HepG2 (cell line): ENCODE data around the gene IPO5. TPM values are rescaled to one million over a fixed set of nuclear protein-coding genes. Genes with fewer than 3 reads are reported as not detected.

Source experiments
- ATAC-seq: fragments of 200-7000 bp; cut with Tn5 transposase; 3 replicates; pipeline ENCODE4 v1.9.1; 2020; ENCODE audit warnings: mild to moderate bottlenecking, moderate library complexity
- BruUV-seq: library from RNA; stranded (reverse); fragments of 400-500 nt; replicated peaks from 2 replicates; lab custom pipeline; 2021; lab: Mats Ljungman, UMichigan
- CTCF ChIA-PET: fragments of 300-600 bp; formaldehyde crosslinking; extraction: SDS; loops from one replicate; lab custom pipeline; 2021; ENCODE audit warnings: low total read pairs, inconsistent platforms, low intra/inter-chr PET ratio; lab: Yijun Ruan, JAX
- POLR2A ChIA-PET: fragments of 350-600 bp; sonication (Branson Sonifier 250); formaldehyde crosslinking; loops from one replicate; lab custom pipeline; 2020; ENCODE audit warnings: antibody characterized with exemption, inconsistent platforms; lab: Yijun Ruan, JAX
- DNase-seq: peaks from one replicate; pipeline ENCODE4 v3.0.0-alpha.2; 2015; ENCODE audit warnings: low spot score
- FAIRE-seq: peaks from 3 replicates; lab custom pipeline; 2011; peaks lifted over from hg19 to GRCh38; lab: Jason Lieb, UNC
- H2AFZ ChIP-seq: one replicate; pipeline ENCODE4 v1.6.1; 2011; ENCODE audit warnings: low read length, inconsistent platforms
- H3K27ac ChIP-seq: fragments of 300-600 bp; 3 replicates; pipeline ENCODE4 v1.8.0; 2011; ENCODE audit warnings: mixed run types, mild to moderate bottlenecking, mixed read lengths, low read length, inconsistent platforms; ENCODE audit not compliant: insufficient read depth; ENCODE audit errors: extremely low read length
- H3K27me3 ChIP-seq, 2 experiments: fragments of 200-600 bp in 1 of 2; 2 replicates in 1 of 2; 3 replicates in 1 of 2; pipeline versions ENCODE4 v1.6.0 to v1.8.0; 2011; ENCODE audit warnings: low read length in 2 of 2, mild to moderate bottlenecking in 2 of 2, moderate library complexity in 2 of 2, inconsistent platforms in 1 of 2; ENCODE audit not compliant: insufficient read depth in 2 of 2, control insufficient read depth in 1 of 2
- H3K36me3 ChIP-seq, 2 experiments: fragments of 200-600 bp in 1 of 2; replicated peaks in 1 of 2; 2 replicates in 1 of 2; 3 replicates in 1 of 2; pipeline versions ENCODE4 v1.5.1 to v1.8.0; 2011; ENCODE audit warnings: low read length in 2 of 2, inconsistent platforms in 1 of 2; ENCODE audit not compliant: insufficient read depth in 2 of 2, control insufficient read depth in 1 of 2
- H3K4me1 ChIP-seq: 2 replicates; pipeline ENCODE4 v1.5.1; 2012; ENCODE audit warnings: low read length, inconsistent platforms; ENCODE audit not compliant: insufficient read depth
- H3K4me2 ChIP-seq: 2 replicates; pipeline ENCODE4 v1.6.0; 2011; ENCODE audit warnings: low read depth, low read length, inconsistent platforms
- H3K4me3 ChIP-seq, 3 experiments: fragments of 200-600 bp in 1 of 3; sonication (generic), shearing (Covaris generic) in 1 of 3; replicated peaks in 1 of 3; 2 replicates each; pipeline ENCODE4 v1.5.1; 2011 to 2016; ENCODE audit warnings: low read length in 3 of 3, inconsistent platforms in 2 of 3, low read depth in 2 of 3, mild to moderate bottlenecking in 2 of 3, control low read depth in 1 of 3, mixed read lengths in 1 of 3; ENCODE audit not compliant: insufficient read depth in 1 of 3
- H3K79me2 ChIP-seq: one replicate; pipeline ENCODE4 v1.6.1; 2011; ENCODE audit warnings: low read length, inconsistent platforms; ENCODE audit not compliant: insufficient read depth
- H3K9ac ChIP-seq: 2 replicates; pipeline ENCODE4 v1.6.0; 2011; ENCODE audit warnings: mild to moderate bottlenecking, low read depth, low read length, inconsistent platforms; ENCODE audit not compliant: insufficient read depth
- H3K9me3 ChIP-seq: 2 replicates; pipeline ENCODE4 v1.5.1; 2012; ENCODE audit warnings: mild to moderate bottlenecking, low read length
- H4K20me1 ChIP-seq: 2 replicates; pipeline ENCODE4 v1.6.0; 2011; ENCODE audit warnings: inconsistent platforms, mild to moderate bottlenecking, low read length, moderate library complexity; ENCODE audit not compliant: insufficient read depth
- ATF4 ChIP-seq, 2 experiments: fragments of 450-650 bp in 1 of 2; sonication (generic) in 1 of 2; formaldehyde crosslinking; IDR thresholded peaks; 2 replicates each; pipeline versions ENCODE4 v1.5.0 to v1.8.0; 2020 to 2022; ENCODE audit warnings: mild to moderate bottlenecking in 1 of 2, missing genetic modification reagents in 1 of 2
- DZIP1 ChIP-seq: sonication (generic); formaldehyde crosslinking; IDR thresholded peaks from 2 replicates; pipeline ENCODE4 v1.5.0; 2020; ENCODE audit warnings: mild to moderate bottlenecking, missing genetic modification reagents
- GLMP ChIP-seq: sonication (generic); formaldehyde crosslinking; IDR thresholded peaks from 2 replicates; pipeline ENCODE4 v1.9.0; 2021; ENCODE audit warnings: missing genetic modification reagents, mild to moderate bottlenecking, borderline replicate concordance
- HDAC1 ChIP-seq: sonication (generic); formaldehyde crosslinking; IDR thresholded peaks from 2 replicates; pipeline ENCODE4 v1.5.1; 2020; ENCODE audit warnings: mild to moderate bottlenecking, missing genetic modification reagents
- MEIS1 ChIP-seq: sonication (generic); formaldehyde crosslinking; IDR thresholded peaks from 2 replicates; pipeline ENCODE4 v1.9.0; 2021; ENCODE audit warnings: mild to moderate bottlenecking, missing genetic modification reagents, moderate library complexity, borderline replicate concordance
- POLR2AphosphoS5 ChIP-seq: IDR thresholded peaks from 2 replicates; pipeline ENCODE4 v1.6.1; 2012; ENCODE audit warnings: low read depth, low read length
- PTBP1 ChIP-seq: fragments of 200-400 bp; formaldehyde crosslinking; IDR thresholded peaks from 2 replicates; pipeline ENCODE4 v1.6.1; 2018; ENCODE audit warnings: low read length, low read depth; ENCODE audit not compliant: poor library complexity, severe bottlenecking
- RAD51 ChIP-seq: fragments of 450-650 bp; IDR thresholded peaks from 2 replicates; pipeline ENCODE4 v1.6.1; 2016; ENCODE audit warnings: borderline replicate concordance
- SPEN ChIP-seq: sonication (generic); formaldehyde crosslinking; IDR thresholded peaks from 2 replicates; pipeline ENCODE4 v1.5.1; 2020; ENCODE audit warnings: low read depth, mild to moderate bottlenecking, missing genetic modification reagents
- TMF1 ChIP-seq: sonication (generic); formaldehyde crosslinking; IDR thresholded peaks from 2 replicates; pipeline ENCODE4 v1.8.1; 2022; ENCODE audit warnings: low read depth, missing genetic modification reagents
- ZNF674 ChIP-seq: sonication (generic); formaldehyde crosslinking; IDR thresholded peaks from 2 replicates; pipeline ENCODE4 v1.5.0; 2020; ENCODE audit warnings: low read depth, mild to moderate bottlenecking, missing genetic modification reagents
- ZNF768 ChIP-seq: sonication (generic); formaldehyde crosslinking; IDR thresholded peaks from 2 replicates; pipeline ENCODE4 v1.4.0; 2020; ENCODE audit warnings: missing genetic modification reagents
- ZSCAN20 ChIP-seq: sonication (generic); formaldehyde crosslinking; IDR thresholded peaks from 2 replicates; pipeline ENCODE4 v1.4.0; 2020; ENCODE audit warnings: missing genetic modification reagents, mild to moderate bottlenecking, borderline replicate concordance
- ZSCAN30 ChIP-seq: sonication (generic); formaldehyde crosslinking; IDR thresholded peaks from 2 replicates; pipeline ENCODE4 v1.5.0; 2020; ENCODE audit warnings: mild to moderate bottlenecking, missing genetic modification reagents
- WGBS: methylation state at CpG from one replicate; pipeline ENCODE4 v1.1.6; 2017; ENCODE audit warnings: low lambda C conversion rate; 5-methylcytosine and 5-hydroxymethylcytosine counted together
- in situ Hi-C: cut with HindIII; loops from 2 replicates; pipeline ENCODE4 v1.10.0; 2017; ENCODE audit warnings: low pct_unique_long_range_greater_than_20kb; ENCODE audit not compliant: extremely low pct_ligation_motif_present
- intact Hi-C: fragments of 100-400 bp; cut with micrococcal nuclease; formaldehyde crosslinking; loops from one replicate; pipeline ENCODE4 v1.10.0; 2022; ENCODE audit not compliant: unreplicated experiment
- polyA plus RNA-seq, 8 experiments: library from polyadenylated mRNA; depleted of rRNA in 3 of 8; stranded (reverse) in 7 of 8; unstranded in 1 of 8; fragments of >200 nt; fragmentation: Illumina TruSeq in 4 of 8; extraction: Trizol in 4 of 8; gene quantifications; 2 replicates each; pipeline versions ENCODE4 v1.2.1 to v1.2.3, GENCODE V29; 2011 to 2016; ENCODE audit warnings: low read depth in 4 of 8, missing spikeins in 1 of 8, mixed read lengths in 1 of 8; ENCODE audit not compliant: insufficient read depth in 1 of 8
- total RNA-seq, 5 experiments: library from RNA; depleted of rRNA; stranded (reverse); fragments of >200 nt; fragmentation: Illumina TruSeq; extraction: Trizol; gene quantifications; 2 replicates each; pipeline ENCODE4 v1.2.3, GENCODE V29; 2016; ENCODE audit warnings: low read depth in 1 of 5

IPO5 gene
- total and polyA plus RNA-seq, 2 of the 13 experiments (the other 11 are each of a cell fraction or from before 2014, with no cell fraction given) = 155 to 242 TPM

DNA sequence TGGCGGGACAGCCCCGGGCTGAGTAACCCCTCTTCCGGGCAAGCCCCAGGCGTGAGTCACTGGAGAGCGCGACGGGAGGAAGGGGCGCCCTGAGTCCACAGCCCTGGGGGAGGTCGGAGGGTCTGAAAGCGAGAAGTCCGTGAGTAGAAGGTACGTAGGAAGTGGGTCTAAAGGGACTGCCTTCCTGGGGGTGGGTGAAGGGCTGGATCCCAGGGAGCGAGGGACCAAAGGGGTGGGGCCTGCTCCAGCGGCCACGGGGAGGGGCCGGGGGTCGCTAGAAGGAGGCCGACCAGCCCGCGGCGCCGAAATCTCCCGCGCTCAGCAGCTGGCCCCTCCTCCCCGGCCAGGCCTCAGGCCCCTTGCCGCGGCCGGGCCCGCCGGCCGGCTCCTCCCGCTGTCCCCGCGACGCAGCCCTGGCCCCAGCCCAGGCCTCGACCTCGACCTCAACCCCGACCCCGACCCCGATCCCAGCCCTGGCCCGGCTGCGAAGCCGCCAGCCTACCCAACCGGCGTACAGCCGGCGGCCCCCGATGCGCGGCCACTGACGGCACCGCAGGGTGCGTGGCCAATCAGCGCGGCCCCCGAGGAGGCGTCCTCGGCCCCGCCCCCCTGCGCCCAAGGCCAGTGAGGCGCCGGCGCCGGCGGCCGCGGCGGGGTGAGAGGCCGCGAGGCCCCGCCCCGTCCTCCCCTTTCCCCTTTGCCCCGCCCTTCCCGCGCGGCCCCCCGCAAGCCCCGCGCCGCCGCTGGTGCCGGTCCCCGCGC, 22.6 kb downstream of the IPO5 start (continued):
- peak; percentile 64; the same call in 1 of the 2 replicates for TF ChIP-seq POLR2AphosphoS5
- TF ChIP-seq GLMP (CRISPR knock-in tag) = no peak
- TF ChIP-seq ZNF674 = 0 out of 2 replicates have a peak, but pooled peaks have one; percentile 74
- TF ChIP-seq PTBP1 = no peak
- TF ChIP-seq RAD51 = no peak
- TF ChIP-seq ATF4 (CRISPR knock-in tag; IDR thresholded peaks at IDR 0.05) = no peak
- TF ChIP-seq ZNF768 (CRISPR knock-in tag) = 0 out of 2 replicates have a peak, but pooled peaks have one; percentile 42

DNA sequence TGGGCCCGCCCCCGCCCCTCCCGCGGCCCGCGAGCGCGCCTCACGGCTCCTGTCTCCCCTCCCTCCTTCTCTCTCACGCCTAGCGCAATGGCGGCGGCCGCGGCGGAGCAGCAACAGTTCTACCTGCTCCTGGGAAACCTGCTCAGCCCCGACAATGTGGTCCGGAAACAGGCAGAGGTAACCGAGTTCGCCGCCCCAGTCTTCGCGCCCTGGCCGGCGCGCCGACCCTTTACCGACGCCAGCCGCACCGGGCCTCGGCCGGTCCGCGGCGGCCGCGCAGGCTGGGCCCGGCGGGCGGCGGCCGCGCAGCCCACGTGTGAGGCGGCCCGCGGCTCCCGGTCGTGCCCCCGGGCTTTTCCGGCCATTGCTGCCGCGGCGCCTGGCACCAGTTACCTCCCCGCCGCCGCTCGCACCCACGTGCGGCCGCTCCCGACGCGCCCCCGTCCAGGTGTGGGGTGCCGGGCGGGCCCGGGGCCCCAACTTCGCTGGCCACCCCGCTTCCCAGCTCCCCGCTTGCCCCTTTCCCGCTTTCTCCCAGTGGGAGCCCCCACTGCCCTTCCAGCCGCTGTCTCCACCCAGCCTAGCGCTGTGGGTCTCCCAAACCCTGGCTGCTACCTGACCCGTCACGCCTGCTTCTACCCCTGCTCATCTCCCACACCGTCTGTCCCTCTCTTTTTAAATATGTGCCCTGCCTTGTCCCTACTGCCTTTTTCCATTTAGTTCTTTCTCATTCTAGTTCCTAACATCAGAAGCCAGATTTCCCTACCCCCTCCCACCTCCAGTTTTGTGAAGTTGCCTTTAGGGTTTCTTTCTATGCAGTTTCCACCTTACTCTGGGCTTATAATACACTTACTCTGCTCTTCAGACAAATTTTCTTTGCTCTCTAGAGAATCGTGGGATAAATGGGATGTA, 23.4 kb downstream of the IPO5 start:
- no TSS peak for BruUV-seq
- FAIRE-seq = no peak
- under 1% methylated on average over 10 of the region's 79 CpGs for WGBS
- peak overlapping the region; percentile 79 for H3K27ac ChIP-seq
- no peaks in the 10 kb centered on the region for H3K9me3 ChIP-seq
- H3K4me2 ChIP-seq = peak overlapping the region; percentile 78
- peaks cover 51% of the 10 kb centered on the region for H3K4me1 ChIP-seq
- DNase-seq = no peak
- in situ Hi-C loops = no loop called here
- CTCF ChIA-PET = no interaction called here
- H3K79me2 ChIP-seq = peaks cover 48% of the 10 kb centered on the region
- peak overlapping the region; percentile 68 to 97 (median 83) for H3K4me3 ChIP-seq
- ATAC-seq = peak; percentile 2; the same call in 2 of the 3 replicates
- peaks cover 0 to 4% of the 10 kb centered on the region in 2 experiments; a peak in 3 of 5 replicates for H3K36me3 ChIP-seq
- peak overlapping the region; percentile 92 for H3K9ac ChIP-seq
- H2AFZ ChIP-seq = no peak overlapping the region
- POLR2A ChIA-PET = interaction anchor here (1.8 kb wide), 1 partner anchor 50 kb away, joined by 3 read pairs; no protein-coding TSS in a partner anchor
- intact Hi-C loops = loop anchor here (5.0 kb wide), 2 partner anchors 120 to 595 kb away; no protein-coding TSS in a partner anchor
- peaks cover 33% of the 10 kb centered on the region for H4K20me1 ChIP-seq
- no peaks in the 10 kb centered on the region; a peak in 1 of 5 replicates for H3K27me3 ChIP-seq
- TF ChIP-seq ZSCAN20 (CRISPR knock-in tag) (0 out of 2 replicates have a peak, but pooled peaks have one; percentile 58), TMF1 (0 out of 2 replicates have a peak, but pooled peaks have one; percentile 7), DZIP1 (0 out of 2 replicates have a peak, but pooled peaks have one; percentile 53), ZSCAN30 (CRISPR knock-in tag) (peak; percentile 60; the same call in 1 of the 2 replicates), HDAC1 (0 out of 2 replicates have a peak, but pooled peaks have one; percentile 39), SPEN (CRISPR knock-in tag) (0 out of 2 replicates have a peak, but pooled peaks have one; percentile 4), MEIS1 (peak; percentile 56; the same call in 1 of the 2 replicates)
